Measurements from ENCODE around the gene HOXA3.

HOXA3 gene

DNA sequence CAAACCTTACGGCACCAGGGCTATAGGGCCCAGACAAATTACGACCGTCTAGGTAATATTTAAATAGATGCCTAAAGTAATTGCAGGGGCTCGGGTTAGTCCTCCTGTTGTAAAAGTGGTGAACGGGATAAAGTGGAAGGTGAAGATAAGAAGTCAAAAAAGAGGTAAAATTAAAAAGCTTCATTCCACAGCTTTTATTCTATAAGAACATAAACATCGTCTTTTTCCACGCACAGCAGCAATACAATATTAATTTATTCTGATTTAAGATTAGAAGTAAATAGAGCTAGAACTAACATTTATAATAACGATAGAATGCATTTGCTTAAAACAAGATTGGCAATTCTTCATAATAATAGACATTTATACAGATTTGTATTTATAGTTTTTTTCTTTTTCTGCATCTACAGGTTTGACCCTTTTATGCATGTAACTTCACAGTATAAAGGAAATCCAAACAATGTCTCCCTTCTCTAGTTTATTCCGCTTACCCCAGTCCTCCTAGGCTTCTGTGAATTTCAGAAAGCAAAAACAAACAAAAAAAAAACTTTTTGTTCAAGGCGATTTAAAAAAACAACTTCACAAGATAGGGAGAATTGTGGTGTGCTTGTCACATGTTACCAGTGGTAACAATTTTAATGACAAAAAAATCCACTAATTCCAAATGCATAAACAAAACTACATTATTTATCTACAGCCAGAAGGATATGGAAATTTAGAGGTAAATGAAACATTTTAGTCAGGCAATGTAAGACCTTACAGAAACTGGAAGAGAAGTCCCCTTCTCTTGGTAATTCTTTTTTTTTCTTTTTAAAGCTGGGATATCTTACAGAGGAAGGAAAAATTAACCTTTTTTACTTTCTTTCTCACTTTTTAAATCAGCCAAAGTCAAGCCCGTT, 18.3 kb upstream of the HOXA3 start:
- no peak overlapping the region for H3K27ac ChIP-seq (ENCODE audit: low read length)
- no CpG with 5 or more reads among the region's 11 CpGs for WGBS (ENCODE audit: insufficient coverage, insufficient read length)
- no peak overlapping the region for H3K4me3 ChIP-seq (ENCODE audit: low read length)
- DNase-seq (ENCODE audit: low read depth, low spot score), result no peak
- H3K27me3 ChIP-seq (ENCODE audit: control insufficient read depth, insufficient read depth, low read length), result peaks cover 92% of the 10 kb centered on the region
- peaks cover 4% of the 10 kb centered on the region; the same call in 1 of the 2 replicates for H3K4me1 ChIP-seq (ENCODE audit: control insufficient read depth, insufficient read depth, low read length)
- H3K36me3 ChIP-seq (ENCODE audit: control insufficient read depth, insufficient read depth, low read length), result no peaks in the 10 kb centered on the region
- no peaks in the 10 kb centered on the region for H3K9me3 ChIP-seq (ENCODE audit: control insufficient read depth, insufficient read depth, low read length)

GRCh38 chr7:27169658-27170425, 17.5 kb upstream of the HOXA3 start:
- DNase-seq (ENCODE audit: low read depth, low spot score), result no peak
- Histone ChIP-seq H3K27ac (ENCODE audit: low read length) (no peak overlapping the region), H3K27me3 (ENCODE audit: control insufficient read depth, insufficient read depth, low read length) (peaks cover 92% of the 10 kb centered on the region), H3K4me1 (ENCODE audit: control insufficient read depth, insufficient read depth, low read length) (peaks cover 4% of the 10 kb centered on the region; the same call in 1 of the 2 replicates), H3K4me3 (ENCODE audit: low read length) (no peak overlapping the region), H3K36me3 (ENCODE audit: control insufficient read depth, insufficient read depth, low read length) (no peaks in the 10 kb centered on the region; the same call in 1 of the 2 replicates), H3K9me3 (ENCODE audit: control insufficient read depth, insufficient read depth, low read length) (no peaks in the 10 kb centered on the region)
- no CpG with 5 or more reads among the region's 46 CpGs for WGBS (ENCODE audit: insufficient coverage, insufficient read length)

- Histone ChIP-seq H3K4me1 (ENCODE audit: control insufficient read depth, insufficient read depth, low read length) (peaks cover 2% of the 10 kb centered on the region; the same call in 1 of the 2 replicates), H3K27ac (ENCODE audit: low read length) (no peak overlapping the region), H3K27me3 (ENCODE audit: control insufficient read depth, insufficient read depth, low read length) (peaks cover 92% of the 10 kb centered on the region), H3K9me3 (ENCODE audit: control insufficient read depth, insufficient read depth, low read length) (no peaks in the 10 kb centered on the region), H3K36me3 (ENCODE audit: control insufficient read depth, insufficient read depth, low read length) (no peaks in the 10 kb centered on the region; the same call in 1 of the 2 replicates), H3K4me3 (ENCODE audit: low read length) (no peak overlapping the region)
- no CpG with 5 or more reads among the region's 25 CpGs for WGBS (ENCODE audit: insufficient coverage, insufficient read length)
- DNase-seq (ENCODE audit: low read depth, low spot score), result no peak
Measured at GRCh38 chr7:27168265-27168947, 16.0 kb upstream of the HOXA3 start.

DNA sequence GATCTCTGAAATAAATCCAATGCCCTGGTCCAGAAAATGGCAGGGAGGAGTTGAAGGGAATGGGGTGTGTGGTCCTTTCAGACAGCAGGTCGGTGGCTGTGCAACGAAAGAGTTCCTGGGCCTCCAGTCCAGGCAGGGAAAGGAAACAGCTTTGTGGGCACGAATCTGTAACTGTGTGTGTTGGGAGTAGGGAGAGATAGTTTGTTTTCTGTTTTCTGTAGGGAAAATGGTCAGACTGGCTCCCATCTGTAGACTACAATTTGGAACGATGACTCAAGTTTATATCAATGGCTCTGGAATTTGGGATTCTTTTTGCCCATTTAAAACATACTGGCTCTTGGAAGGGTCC, 15.5 kb upstream of the HOXA3 start:
- no peak for DNase-seq (ENCODE audit: low read depth, low spot score)
- H3K36me3 ChIP-seq (ENCODE audit: control insufficient read depth, insufficient read depth, low read length), result no peaks in the 10 kb centered on the region; the same call in 1 of the 2 replicates
- WGBS (ENCODE audit: insufficient coverage, insufficient read length), result no CpG with 5 or more reads among the region's 4 CpGs
- H3K27ac ChIP-seq (ENCODE audit: low read length), result no peak overlapping the region
- H3K9me3 ChIP-seq (ENCODE audit: control insufficient read depth, insufficient read depth, low read length), result no peaks in the 10 kb centered on the region
- no peaks in the 10 kb centered on the region for H3K4me1 ChIP-seq (ENCODE audit: control insufficient read depth, insufficient read depth, low read length)
- peaks cover 92% of the 10 kb centered on the region for H3K27me3 ChIP-seq (ENCODE audit: control insufficient read depth, insufficient read depth, low read length)
- H3K4me3 ChIP-seq (ENCODE audit: low read length), result no peak overlapping the region

DNA sequence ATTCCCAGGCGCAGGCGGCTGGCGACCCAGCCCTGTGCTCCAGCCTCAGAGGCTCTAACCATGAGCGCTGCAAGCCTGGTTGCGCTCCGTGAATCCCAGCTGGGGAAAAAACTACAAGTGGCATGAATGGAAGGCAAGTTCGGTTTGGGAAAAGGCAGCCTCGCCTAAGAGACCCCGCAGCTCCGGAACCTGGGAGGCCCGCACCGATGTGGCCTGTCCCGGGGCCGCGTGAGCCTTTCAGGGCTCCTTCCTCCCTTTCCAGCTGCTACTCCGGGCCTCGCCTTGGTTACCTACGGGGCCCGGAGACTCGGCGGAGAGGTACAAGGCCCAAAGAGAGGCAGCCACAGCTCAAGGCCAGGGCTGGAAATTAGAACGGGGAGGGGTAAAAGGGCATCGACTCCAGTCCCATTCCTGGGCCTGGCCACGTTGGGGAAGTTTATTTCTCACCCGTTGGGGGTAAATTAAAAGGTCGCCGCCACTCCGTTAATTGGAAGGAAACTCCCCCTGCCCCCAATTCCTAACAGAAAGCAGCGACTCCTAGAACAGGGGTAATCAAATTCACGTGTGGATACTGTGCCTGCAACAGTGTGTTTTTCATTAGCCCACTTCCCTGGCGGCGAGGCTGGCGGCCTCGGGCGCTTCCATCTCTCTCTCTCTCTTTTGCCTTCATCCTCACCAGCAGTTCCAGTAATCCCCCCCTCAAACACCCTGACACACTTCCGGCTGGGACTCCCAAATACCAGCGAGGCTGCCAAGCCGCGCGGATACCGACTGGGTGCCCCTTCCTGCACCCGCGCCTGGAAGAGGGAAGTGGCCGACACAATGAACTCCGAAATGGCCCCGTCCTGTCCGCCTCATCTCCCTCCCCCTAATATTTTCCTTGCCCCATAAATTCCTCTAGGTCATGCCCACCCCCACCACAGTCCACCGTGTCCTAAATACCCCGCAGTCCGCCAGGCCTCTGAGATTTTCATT, 14.4 kb upstream of the HOXA3 start:
- peaks cover 90% of the 10 kb centered on the region for H3K27me3 ChIP-seq (ENCODE audit: control insufficient read depth, insufficient read depth, low read length)
- no peaks in the 10 kb centered on the region for H3K4me1 ChIP-seq (ENCODE audit: control insufficient read depth, insufficient read depth, low read length)
- no peak for DNase-seq (ENCODE audit: low read depth, low spot score)
- WGBS (ENCODE audit: insufficient coverage, insufficient read length), result no CpG with 5 or more reads among the region's 50 CpGs
- no peak overlapping the region for H3K4me3 ChIP-seq (ENCODE audit: low read length)
- H3K36me3 ChIP-seq (ENCODE audit: control insufficient read depth, insufficient read depth, low read length), result no peaks in the 10 kb centered on the region; the same call in 1 of the 2 replicates
- H3K27ac ChIP-seq (ENCODE audit: low read length), result no peak overlapping the region
- H3K9me3 ChIP-seq (ENCODE audit: control insufficient read depth, insufficient read depth, low read length), result no peaks in the 10 kb centered on the region

GRCh38 chr7:27165996-27166530, 13.7 kb upstream of the HOXA3 start:
- peaks cover 90% of the 10 kb centered on the region for H3K27me3 ChIP-seq (ENCODE audit: control insufficient read depth, insufficient read depth, low read length)
- no peaks in the 10 kb centered on the region for H3K4me1 ChIP-seq (ENCODE audit: control insufficient read depth, insufficient read depth, low read length)
- WGBS (ENCODE audit: insufficient coverage, insufficient read length), result no CpG with 5 or more reads among the region's 46 CpGs
- no peak for DNase-seq (ENCODE audit: low read depth, low spot score)
- no peak overlapping the region for H3K27ac ChIP-seq (ENCODE audit: low read length)
- H3K36me3 ChIP-seq (ENCODE audit: control insufficient read depth, insufficient read depth, low read length), result no peaks in the 10 kb centered on the region; the same call in 1 of the 2 replicates
- no peak overlapping the region for H3K4me3 ChIP-seq (ENCODE audit: low read length)
- no peaks in the 10 kb centered on the region for H3K9me3 ChIP-seq (ENCODE audit: control insufficient read depth, insufficient read depth, low read length)

GRCh38 chr7:27165089-27165995, 13.0 kb upstream of the HOXA3 start, which contains the start of gene HOXA9:
HOXA9 (minus strand) TSS chr7:27165537; CDS start chr7:27165457, 80 bp downstream.
- no CpG with 5 or more reads among the region's 82 CpGs for WGBS (ENCODE audit: insufficient coverage, insufficient read length)
- H3K4me1 ChIP-seq (ENCODE audit: control insufficient read depth, insufficient read depth, low read length), result no peaks in the 10 kb centered on the region
- no peaks in the 10 kb centered on the region for H3K9me3 ChIP-seq (ENCODE audit: control insufficient read depth, insufficient read depth, low read length)
- no peak within 1 kb of the TSS for H3K4me3 ChIP-seq (ENCODE audit: low read length)
- no peaks in the 10 kb centered on the region; the same call in 1 of the 2 replicates for H3K36me3 ChIP-seq (ENCODE audit: control insufficient read depth, insufficient read depth, low read length)
- peaks cover 95% of the 10 kb centered on the region for H3K27me3 ChIP-seq (ENCODE audit: control insufficient read depth, insufficient read depth, low read length)
- no peak within 1 kb of the TSS for H3K27ac ChIP-seq (ENCODE audit: low read length)
- DNase-seq (ENCODE audit: low read depth, low spot score), result no peak

DNA sequence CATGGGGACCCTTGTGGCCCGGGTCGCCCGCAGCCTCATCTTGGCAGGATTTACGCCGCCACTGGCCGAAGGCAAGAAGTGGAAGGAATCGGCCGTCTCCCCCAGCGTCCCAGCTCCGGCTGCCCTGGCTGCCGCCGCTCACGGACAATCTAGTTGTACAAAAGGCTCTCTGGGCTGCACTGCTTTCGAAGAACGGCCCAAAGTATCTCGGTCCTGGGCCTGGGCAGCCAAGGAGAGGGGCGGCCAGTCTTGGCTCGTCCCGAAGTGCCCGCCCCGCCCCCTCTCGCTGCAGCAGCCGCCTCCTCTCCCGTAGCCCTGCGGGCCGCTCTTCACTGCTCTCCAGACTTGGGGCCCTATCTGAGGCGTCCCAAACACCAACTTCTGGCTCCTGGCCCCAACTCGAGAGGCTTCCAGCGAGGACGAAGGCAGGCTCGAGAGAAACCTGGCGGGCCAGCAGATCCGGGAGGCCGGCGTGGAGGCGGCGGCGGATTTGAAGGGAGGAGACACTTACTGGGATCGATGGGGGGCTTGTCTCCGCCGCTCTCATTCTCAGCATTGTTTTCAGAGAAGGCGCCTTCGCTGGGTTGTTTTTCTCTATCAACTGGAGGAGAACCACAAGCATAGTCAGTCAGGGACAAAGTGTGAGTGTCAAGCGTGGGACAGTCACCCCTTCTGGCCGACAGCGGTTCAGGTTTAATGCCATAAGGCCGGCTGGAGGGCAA, 12.1 kb upstream of the HOXA3 start:
- Histone ChIP-seq H3K4me3 (ENCODE audit: low read length) (no peak overlapping the region), H3K36me3 (ENCODE audit: control insufficient read depth, insufficient read depth, low read length) (no peaks in the 10 kb centered on the region; the same call in 1 of the 2 replicates), H3K27ac (ENCODE audit: low read length) (no peak overlapping the region), H3K9me3 (ENCODE audit: control insufficient read depth, insufficient read depth, low read length) (no peaks in the 10 kb centered on the region), H3K27me3 (ENCODE audit: control insufficient read depth, insufficient read depth, low read length) (peaks cover 95% of the 10 kb centered on the region), H3K4me1 (ENCODE audit: control insufficient read depth, insufficient read depth, low read length) (no peaks in the 10 kb centered on the region)
- WGBS (ENCODE audit: insufficient coverage, insufficient read length), result no CpG with 5 or more reads among the region's 47 CpGs
- no peak for DNase-seq (ENCODE audit: low read depth, low spot score)

Data from iPS DF 6.9 (cell line).